Kidney capillary endothelial cell (primary cell): ENCODE measurements around the gene BRINP2.
"Not testable (repeated sequence)": the region's sequence is repeated elsewhere in the genome, so short reads cannot be mapped to it uniquely, and the experiment has no call there.

Experiments
- DNase-seq: peaks from one replicate; pipeline ENCODE4 v3.0.0-alpha.2; 2018; ENCODE audit warnings: low spot score

The BRINP2 gene

DNA sequence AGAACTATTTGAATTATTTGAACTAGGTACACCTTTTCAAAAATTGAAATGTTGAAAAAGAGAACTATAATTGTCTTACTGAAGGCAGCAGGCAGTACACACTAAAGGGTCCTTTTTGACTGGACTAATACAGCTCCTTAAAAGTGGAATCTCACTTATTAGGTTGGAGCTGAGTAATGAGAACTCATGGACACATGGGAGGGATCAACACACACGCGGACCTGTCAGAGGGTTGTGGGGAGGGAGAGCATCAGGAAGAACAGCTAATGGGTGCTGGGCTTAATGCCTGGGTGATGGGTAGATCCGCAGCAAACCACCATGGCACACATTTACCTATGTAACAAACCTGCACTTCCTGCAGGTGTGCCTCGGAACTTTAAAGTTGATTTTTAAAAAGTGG, 145.0 kb downstream of the BRINP2 start:
- DNase-seq: no peak

DNA sequence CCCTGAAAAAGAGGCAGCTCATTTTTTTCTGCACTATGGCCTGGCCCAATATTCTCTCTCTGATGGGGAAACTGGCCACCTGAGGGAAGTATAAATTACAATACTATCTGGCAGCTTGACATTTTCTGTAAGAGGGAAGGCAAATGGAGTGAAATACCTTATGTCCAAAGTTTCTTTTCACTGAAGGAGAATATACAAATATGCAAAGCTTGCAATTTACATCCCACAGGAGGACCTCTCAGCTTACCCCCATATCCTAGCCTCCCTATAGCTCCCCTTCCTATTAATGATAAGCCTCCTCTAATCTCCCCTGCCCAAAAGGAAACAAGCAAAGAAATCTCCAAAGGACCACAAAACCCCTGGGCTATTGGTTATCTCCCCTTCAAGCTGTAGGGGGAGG, 150.7 kb downstream of the BRINP2 start:
- not testable (repeated sequence) for DNase-seq

DNA sequence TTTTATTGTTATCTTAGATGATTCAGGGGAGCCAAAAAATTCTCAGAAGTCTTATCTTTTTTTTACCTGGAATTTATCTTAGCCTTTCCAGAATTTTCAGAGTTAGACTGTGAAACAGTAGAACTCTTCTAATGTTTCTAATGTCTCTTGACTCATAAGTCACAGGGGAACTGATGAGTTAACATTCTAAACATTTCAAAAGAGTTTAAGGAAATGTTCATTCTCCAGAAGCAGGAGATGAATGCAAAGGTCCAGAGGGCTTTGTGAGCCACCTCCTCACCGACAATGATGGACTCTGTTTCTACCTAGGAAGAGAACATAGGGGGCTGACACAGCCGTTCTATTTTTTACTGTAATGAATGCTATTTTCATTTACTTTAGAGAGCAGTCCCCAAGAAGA, 157.5 kb downstream of the BRINP2 start:
- no peak for DNase-seq

DNA sequence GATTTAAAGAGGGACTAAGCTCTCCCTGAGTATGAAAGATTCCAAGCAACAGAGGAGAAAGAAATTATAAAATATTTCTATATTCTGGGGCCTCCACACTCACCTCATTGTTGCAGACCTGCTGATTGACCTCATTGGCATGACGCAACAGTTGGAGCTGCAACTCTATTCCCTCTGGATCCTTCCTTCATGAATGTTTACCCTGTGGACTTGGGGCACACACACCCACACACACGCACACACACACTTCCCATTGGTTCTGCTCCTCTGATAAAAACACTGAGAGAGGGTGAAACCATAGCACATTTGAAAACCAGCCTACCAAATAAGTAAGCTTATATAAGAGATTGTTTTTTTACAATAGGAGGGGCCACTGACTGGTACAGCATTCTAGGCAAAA, 159.1 kb downstream of the BRINP2 start:
- DNase-seq: no peak
